ENCODE data around the gene ETS1.

Gene ETS1

DNA sequence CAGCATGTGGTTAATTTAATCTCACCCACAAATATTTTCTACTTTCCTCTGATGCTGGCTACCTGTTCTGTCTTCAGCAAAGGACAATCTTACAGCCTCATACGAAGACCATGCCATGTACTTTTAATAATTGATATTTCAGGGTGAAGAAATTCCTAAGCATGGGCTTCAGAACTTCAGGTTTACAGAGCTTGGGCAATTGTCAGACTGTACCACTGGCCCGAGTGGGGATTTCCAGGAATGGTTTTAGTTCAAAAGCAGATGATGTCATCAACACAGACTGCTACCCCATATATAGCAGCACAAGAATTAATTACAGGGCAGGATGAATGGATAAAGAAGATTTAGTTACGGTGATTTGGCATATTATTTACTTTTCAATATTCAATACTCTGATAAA, 171.8 kb downstream of the ETS1 start:
- TF ChIP-seq, protein P1, sequence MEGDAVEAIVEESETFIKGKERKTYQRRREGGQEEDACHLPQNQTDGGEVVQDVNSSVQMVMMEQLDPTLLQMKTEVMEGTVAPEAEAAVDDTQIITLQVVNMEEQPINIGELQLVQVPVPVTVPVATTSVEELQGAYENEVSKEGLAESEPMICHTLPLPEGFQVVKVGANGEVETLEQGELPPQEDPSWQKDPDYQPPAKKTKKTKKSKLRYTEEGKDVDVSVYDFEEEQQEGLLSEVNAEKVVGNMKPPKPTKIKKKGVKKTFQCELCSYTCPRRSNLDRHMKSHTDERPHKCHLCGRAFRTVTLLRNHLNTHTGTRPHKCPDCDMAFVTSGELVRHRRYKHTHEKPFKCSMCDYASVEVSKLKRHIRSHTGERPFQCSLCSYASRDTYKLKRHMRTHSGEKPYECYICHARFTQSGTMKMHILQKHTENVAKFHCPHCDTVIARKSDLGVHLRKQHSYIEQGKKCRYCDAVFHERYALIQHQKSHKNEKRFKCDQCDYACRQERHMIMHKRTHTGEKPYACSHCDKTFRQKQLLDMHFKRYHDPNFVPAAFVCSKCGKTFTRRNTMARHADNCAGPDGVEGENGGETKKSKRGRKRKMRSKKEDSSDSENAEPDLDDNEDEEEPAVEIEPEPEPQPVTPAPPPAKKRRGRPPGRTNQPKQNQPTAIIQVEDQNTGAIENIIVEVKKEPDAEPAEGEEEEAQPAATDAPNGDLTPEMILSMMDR (conservative IDR thresholded peaks at IDR 0.05; ENCODE audit: low read depth, low read length), result no peak
- H3K9ac ChIP-seq, result peak overlapping the region; percentile 45; the same call in 1 of the 2 replicates
- no peaks in the 10 kb centered on the region for H4K20me1 ChIP-seq (ENCODE audit: insufficient read depth)
- H3K27me3 ChIP-seq (ENCODE audit: insufficient read depth, low read depth), result no peaks in the 10 kb centered on the region
- peak overlapping the region; percentile 57 for H3K27ac ChIP-seq
- peaks cover 70% of the 10 kb centered on the region for H3K4me1 ChIP-seq (ENCODE audit: low read depth, poor library complexity, severe bottlenecking)
- peak overlapping the region; percentile 43 for H3K4me2 ChIP-seq
- 0 out of 2 replicates have a peak overlapping the region, but pooled peaks have one; percentile 1 for H2AFZ ChIP-seq (ENCODE audit: low read depth)
- H3K79me2 ChIP-seq (ENCODE audit: insufficient read depth, low read depth), result no peaks in the 10 kb centered on the region
- no peaks in the 10 kb centered on the region for H3K36me3 ChIP-seq (ENCODE audit: insufficient read depth)
- no peak overlapping the region for H3K4me3 ChIP-seq (IDR thresholded peaks at IDR 0.05; ENCODE audit: insufficient read depth, low read depth, low read length)

DNA sequence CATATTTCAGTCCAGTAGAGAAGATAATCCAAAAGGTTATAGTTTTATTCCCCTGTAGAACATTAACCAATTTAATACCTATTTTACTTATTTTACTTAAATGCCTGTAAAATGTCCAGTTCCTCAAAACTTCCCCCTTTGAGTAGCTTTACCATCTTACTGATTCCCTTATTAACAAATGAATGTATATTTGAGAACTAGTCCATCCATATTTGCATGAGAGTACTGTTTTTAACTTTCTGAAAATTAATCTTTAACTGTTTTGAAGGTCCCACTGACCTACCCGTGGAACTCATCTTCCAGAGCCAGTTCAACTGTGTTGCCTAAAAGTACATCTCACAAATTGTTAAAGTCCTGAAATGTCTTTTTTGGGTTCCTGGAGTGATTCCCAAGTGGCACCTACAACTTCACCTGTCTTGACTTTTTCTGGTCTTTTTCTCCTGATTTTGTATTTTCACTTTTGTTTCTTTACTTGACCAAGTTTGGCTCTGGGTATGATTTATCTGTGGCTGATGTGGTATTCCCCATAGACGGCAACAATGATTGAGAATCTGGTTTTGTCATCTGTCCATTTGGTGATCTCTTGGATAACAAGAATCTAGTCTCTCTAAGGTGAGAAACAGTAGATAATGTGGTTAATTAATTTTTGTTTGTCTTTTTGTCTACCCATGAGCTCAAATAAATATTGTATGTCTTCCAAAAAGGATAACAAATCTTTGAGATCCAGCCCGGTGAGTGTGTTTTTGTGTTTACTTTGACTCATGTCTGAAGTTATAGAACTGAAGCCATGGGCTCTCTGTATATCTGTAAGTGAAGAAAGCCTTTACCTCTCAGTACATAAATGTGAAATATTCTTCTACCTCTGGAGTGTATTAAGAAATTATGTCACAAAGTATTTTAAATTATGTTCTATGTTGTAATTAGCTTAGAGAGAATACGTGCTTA, 174.2 kb downstream of the ETS1 start:
- H3K27ac ChIP-seq, result peak overlapping the region; percentile 48
- H3K4me1 ChIP-seq (ENCODE audit: low read depth, poor library complexity, severe bottlenecking), result peaks cover 91% of the 10 kb centered on the region
- no peaks in the 10 kb centered on the region for H3K27me3 ChIP-seq (ENCODE audit: insufficient read depth, low read depth)
- H3K79me2 ChIP-seq (ENCODE audit: insufficient read depth, low read depth), result no peaks in the 10 kb centered on the region
- no peak overlapping the region for H2AFZ ChIP-seq (ENCODE audit: low read depth)
- no peak overlapping the region for H3K4me3 ChIP-seq (IDR thresholded peaks at IDR 0.05; ENCODE audit: insufficient read depth, low read depth, low read length)
- TF ChIP-seq, protein P1 (conservative IDR thresholded peaks at IDR 0.05; ENCODE audit: low read depth, low read length), result no peak
- H3K36me3 ChIP-seq (ENCODE audit: insufficient read depth), result no peaks in the 10 kb centered on the region
- H3K4me2 ChIP-seq, result peak overlapping the region; percentile 56
- H3K9ac ChIP-seq, result no peak overlapping the region
- no peaks in the 10 kb centered on the region for H4K20me1 ChIP-seq (ENCODE audit: insufficient read depth)

DNA sequence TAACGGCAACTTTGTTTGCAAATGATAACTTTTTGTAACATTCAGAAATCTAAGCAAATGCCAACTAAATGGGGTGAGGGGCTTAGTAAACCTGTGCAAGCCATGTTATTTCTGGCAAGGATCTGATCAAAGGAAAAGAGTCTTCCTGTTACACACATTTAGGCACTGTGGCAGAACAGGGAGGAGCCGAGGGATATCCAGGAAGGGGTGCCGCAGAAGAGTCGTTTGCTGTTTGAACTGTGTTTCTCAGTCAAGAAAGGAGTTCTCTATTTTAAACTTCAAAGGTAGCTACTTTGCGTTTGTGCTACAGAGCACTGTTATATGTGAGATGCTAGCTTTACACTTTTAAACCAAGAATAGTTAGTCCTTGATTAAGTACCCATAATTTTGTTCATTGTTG, 175.5 kb downstream of the ETS1 start:
- Histone ChIP-seq H4K20me1 (ENCODE audit: insufficient read depth) (no peaks in the 10 kb centered on the region), H3K4me1 (ENCODE audit: low read depth, poor library complexity, severe bottlenecking) (peaks cover 100% of the 10 kb centered on the region), H3K36me3 (ENCODE audit: insufficient read depth) (no peaks in the 10 kb centered on the region), H3K27ac (no peak overlapping the region), H3K27me3 (ENCODE audit: insufficient read depth, low read depth) (no peaks in the 10 kb centered on the region), H3K4me2 (no peak overlapping the region), H3K9ac (no peak overlapping the region), H3K79me2 (ENCODE audit: insufficient read depth, low read depth) (no peaks in the 10 kb centered on the region), H3K4me3 (IDR thresholded peaks at IDR 0.05; ENCODE audit: insufficient read depth, low read depth, low read length) (no peak overlapping the region), H2AFZ (ENCODE audit: low read depth) (no peak overlapping the region)
- TF ChIP-seq, protein P1 (conservative IDR thresholded peaks at IDR 0.05; ENCODE audit: low read depth, low read length), result no peak

DNA sequence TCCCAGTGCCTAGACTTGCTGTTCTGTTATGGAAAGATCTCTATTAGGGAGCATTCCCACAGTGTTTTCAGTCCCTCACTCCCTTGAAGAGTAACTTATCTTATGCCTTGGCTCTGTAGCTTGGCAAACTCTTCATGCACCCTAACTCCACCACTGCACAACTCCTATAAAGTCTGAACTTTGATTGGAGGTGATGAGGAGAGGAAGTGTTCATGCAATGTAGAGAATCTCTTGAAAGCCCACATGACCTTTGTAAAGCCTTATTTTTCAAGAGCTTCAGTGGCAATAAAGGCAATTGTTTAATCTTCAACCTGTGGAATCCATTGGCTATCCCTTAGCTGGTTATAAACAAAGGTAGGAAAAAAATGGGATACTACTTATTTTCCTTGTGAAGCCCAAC, 176.2 kb downstream of the ETS1 start:
- no peak overlapping the region for H3K4me2 ChIP-seq
- H3K79me2 ChIP-seq (ENCODE audit: insufficient read depth, low read depth), result no peaks in the 10 kb centered on the region
- no peaks in the 10 kb centered on the region for H4K20me1 ChIP-seq (ENCODE audit: insufficient read depth)
- no peaks in the 10 kb centered on the region for H3K36me3 ChIP-seq (ENCODE audit: insufficient read depth)
- no peak overlapping the region for H2AFZ ChIP-seq (ENCODE audit: low read depth)
- TF ChIP-seq, protein P1 (conservative IDR thresholded peaks at IDR 0.05; ENCODE audit: low read depth, low read length), result no peak
- H3K4me1 ChIP-seq (ENCODE audit: low read depth, poor library complexity, severe bottlenecking), result peaks cover 100% of the 10 kb centered on the region
- H3K4me3 ChIP-seq (IDR thresholded peaks at IDR 0.05; ENCODE audit: insufficient read depth, low read depth, low read length), result no peak overlapping the region
- no peak overlapping the region for H3K9ac ChIP-seq
- H3K27ac ChIP-seq, result no peak overlapping the region
- no peaks in the 10 kb centered on the region for H3K27me3 ChIP-seq (ENCODE audit: insufficient read depth, low read depth)
